BJ (cell line): Measurements from ENCODE around the gene GRM8. TPM values are rescaled to one million over a fixed set of nuclear protein-coding genes. Genes with fewer than 3 reads are reported as not detected.

ENCODE experiments used
- CTCF ChIA-PET: fragments of 350-600 bp; formaldehyde crosslinking; extraction: SDS; loops from one replicate; lab custom pipeline; 2021; ENCODE audit warnings: antibody characterized with exemption, inconsistent platforms; lab: Yijun Ruan, JAX
- POLR2A ChIA-PET: fragments of 300-600 bp; sonication (Branson Sonifier 250); formaldehyde crosslinking; extraction: SDS; loops from one replicate; lab custom pipeline; 2021; ENCODE audit warnings: antibody characterized with exemption; lab: Charles Lee
- DNase-seq: peaks from one replicate; pipeline ENCODE4 v3.0.0-alpha.2; 2011; ENCODE audit warnings: low read depth
- H3K27me3 ChIP-seq: 2 replicates; pipeline ENCODE4 v1.6.0; 2011; ENCODE audit warnings: low read length; ENCODE audit not compliant: control insufficient read depth, insufficient read depth
- H3K36me3 ChIP-seq: 2 replicates; pipeline ENCODE4 v1.5.1; 2011; ENCODE audit warnings: low read length; ENCODE audit not compliant: control insufficient read depth, insufficient read depth
- H3K4me3 ChIP-seq: 2 replicates; pipeline ENCODE4 v1.5.1; 2011; ENCODE audit warnings: low read depth, mild to moderate bottlenecking, control low read depth, low read length
- polyA plus RNA-seq: library from polyadenylated mRNA; depleted of rRNA; stranded (reverse); fragments of >200 nt; gene quantifications from 2 replicates; pipeline ENCODE4 v1.2.3, GENCODE V29; 2011
- TF ChIP-seq, protein P1 (sequence below): IDR thresholded peaks from 2 replicates; pipeline ENCODE4 v1.5.1; 2011; ENCODE audit warnings: low read depth, mild to moderate bottlenecking, control low read depth, inconsistent platforms, low read length, moderate library complexity; ENCODE audit not compliant: insufficient read depth

Gene GRM8
- polyA plus RNA-seq, 1 experiment: not detected

DNA sequence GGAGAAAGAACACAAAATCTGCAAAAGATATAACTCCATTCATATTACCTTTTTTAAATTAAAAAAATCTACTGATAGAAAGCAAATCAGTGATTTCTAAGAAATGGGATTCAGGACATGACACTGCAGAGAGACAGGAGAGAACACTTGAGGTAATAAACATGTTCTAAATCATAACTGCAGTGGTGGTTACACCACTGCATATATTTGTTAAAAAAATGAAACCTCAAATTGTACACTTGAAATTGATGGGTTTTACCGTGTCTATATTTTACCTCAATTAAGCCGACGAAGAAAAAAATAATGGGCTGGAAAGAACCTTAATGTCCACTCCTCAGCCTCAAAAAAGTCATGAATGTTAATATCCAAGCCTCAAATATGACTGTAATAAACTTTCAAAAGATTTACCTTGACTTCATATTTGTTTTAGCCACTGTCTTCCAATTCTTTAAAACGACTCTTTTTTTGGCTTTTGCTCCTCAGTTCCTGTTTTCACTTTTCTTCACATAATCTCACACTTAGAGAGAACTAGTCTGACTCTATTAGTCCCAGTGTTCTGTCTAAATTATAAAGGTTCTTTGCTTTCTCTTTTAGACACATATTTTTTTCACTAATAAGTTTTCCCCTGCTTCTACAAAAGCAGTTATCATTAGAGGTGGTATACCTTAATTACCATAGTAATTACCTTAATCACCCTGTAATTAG lies 502.4 kb downstream of the GRM8 start:
- H3K36me3 ChIP-seq: no peaks in the 10 kb centered on the region
- TF ChIP-seq, protein P1, sequence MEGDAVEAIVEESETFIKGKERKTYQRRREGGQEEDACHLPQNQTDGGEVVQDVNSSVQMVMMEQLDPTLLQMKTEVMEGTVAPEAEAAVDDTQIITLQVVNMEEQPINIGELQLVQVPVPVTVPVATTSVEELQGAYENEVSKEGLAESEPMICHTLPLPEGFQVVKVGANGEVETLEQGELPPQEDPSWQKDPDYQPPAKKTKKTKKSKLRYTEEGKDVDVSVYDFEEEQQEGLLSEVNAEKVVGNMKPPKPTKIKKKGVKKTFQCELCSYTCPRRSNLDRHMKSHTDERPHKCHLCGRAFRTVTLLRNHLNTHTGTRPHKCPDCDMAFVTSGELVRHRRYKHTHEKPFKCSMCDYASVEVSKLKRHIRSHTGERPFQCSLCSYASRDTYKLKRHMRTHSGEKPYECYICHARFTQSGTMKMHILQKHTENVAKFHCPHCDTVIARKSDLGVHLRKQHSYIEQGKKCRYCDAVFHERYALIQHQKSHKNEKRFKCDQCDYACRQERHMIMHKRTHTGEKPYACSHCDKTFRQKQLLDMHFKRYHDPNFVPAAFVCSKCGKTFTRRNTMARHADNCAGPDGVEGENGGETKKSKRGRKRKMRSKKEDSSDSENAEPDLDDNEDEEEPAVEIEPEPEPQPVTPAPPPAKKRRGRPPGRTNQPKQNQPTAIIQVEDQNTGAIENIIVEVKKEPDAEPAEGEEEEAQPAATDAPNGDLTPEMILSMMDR: no peak
- H3K4me3 ChIP-seq: no peak overlapping the region
- no peaks in the 10 kb centered on the region for H3K27me3 ChIP-seq
- POLR2A ChIA-PET: no interaction called here
- DNase-seq: no peak
- CTCF ChIA-PET: no interaction called here

DNA sequence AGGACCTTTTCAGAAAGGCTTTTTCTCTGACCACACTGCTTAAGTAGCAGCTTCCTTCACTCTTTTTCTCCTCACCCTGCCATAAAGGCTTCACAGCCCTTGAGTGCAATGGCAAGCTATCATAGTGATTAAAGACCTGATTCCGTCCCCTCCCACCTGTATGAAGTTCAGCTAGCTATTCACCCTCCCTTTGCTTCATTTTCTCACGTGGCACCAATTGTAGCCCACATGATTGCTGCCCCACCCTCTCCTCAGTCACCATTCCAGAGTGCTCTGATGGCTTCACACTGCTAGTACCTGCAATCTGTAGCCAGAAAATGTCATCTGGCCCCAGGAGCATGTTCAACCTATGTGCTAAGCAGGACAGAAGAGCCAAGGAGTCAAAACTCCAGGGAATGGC lies 523.8 kb downstream of the GRM8 start:
- H3K4me3 ChIP-seq: no peak overlapping the region
- no peak for DNase-seq
- TF ChIP-seq, protein P1: no peak
- POLR2A ChIA-PET: no interaction called here
- no peaks in the 10 kb centered on the region for H3K36me3 ChIP-seq
- no peaks in the 10 kb centered on the region for H3K27me3 ChIP-seq
- CTCF ChIA-PET: no interaction called here

DNA sequence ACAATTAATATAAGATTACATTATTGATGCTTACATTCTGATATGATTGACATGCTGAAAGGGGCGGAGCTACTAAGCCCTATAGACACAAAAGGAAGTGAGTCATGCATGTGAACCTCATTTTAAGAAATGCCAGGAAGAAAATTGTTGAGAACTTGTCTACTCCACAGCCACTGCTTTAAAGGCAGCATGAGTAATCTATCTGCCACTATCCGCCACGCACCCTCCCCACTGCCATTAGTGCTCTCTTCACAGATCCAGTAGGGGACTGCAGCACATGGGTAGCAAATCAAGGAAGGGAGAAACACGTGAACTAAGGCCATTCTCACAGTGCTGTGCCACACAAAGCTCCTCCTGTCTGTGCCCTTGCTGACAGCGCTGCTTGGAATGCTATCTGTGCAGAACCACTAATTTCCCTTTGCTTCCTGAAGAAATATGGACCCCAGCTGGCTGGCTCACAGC lies 524.8 kb downstream of the GRM8 start:
- POLR2A ChIA-PET: no interaction called here
- no peak for DNase-seq
- Histone ChIP-seq H3K27me3 (no peaks in the 10 kb centered on the region), H3K36me3 (no peaks in the 10 kb centered on the region), H3K4me3 (no peak overlapping the region)
- CTCF ChIA-PET: no interaction called here
- TF ChIP-seq, protein P1: no peak

DNA sequence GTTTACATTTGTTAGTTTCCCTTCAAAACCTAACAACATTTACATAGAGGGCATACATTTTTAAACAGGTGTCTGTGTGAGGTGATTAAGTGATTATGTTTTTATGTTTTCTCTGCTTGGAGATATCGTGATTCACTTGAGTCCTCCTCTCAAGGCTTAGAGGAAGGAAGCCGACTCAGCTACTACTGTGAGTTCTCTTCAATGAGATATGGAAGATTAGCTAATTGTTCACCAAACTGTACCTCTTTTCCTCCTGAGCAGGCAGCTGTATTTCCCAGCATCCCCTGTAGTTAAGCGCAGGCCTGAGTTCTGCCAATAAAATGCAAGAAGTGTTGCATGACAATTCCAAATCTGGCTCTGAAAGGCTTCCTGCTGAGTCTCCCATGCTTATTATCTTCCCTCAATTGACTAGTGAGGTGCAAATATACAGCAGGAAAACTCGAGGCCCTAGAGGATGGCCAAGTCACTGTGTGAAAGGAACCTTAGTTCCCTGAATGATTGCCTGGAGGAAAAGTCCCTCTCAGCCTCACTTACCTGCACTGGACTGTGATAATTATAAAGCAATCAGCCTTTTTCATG lies 528.7 kb downstream of the GRM8 start:
- no peaks in the 10 kb centered on the region for H3K36me3 ChIP-seq
- ChIA-PET POLR2A (no interaction called here), CTCF (no interaction called here)
- TF ChIP-seq, protein P1: no peak
- no peak for DNase-seq
- no peaks in the 10 kb centered on the region for H3K27me3 ChIP-seq
- no peak overlapping the region for H3K4me3 ChIP-seq

DNA sequence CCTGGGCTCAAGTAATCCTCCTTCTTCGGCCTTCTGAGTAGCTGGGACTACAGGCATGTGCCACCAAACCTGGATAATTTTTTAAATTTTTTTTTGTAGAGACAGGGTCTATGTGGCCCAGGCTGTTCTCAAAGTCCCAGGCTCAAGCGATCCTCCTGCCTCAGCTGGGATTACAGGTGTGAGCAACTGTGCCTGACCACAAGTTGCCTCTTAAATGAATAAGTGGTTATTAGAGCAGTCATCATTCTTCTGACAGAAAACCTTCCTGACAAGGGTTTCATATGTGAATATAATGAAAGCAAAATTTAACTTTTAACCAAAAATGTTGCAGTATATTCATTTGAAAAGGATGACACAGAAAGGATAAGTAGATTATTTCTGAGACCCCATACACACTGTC lies 532.5 kb downstream of the GRM8 start:
- Histone ChIP-seq H3K36me3 (no peaks in the 10 kb centered on the region), H3K4me3 (no peak overlapping the region), H3K27me3 (no peaks in the 10 kb centered on the region)
- no peak for DNase-seq
- POLR2A ChIA-PET: no interaction called here
- TF ChIP-seq, protein P1: no peak
- CTCF ChIA-PET: interaction anchor here (0.7 kb wide), 1 partner anchor 70 kb away, joined by 3 read pairs; no protein-coding TSS in a partner anchor
